H1 (cell line): ENCODE results near the gene OLR1. TPM values are rescaled to one million over a fixed set of nuclear protein-coding genes. Genes with fewer than 3 reads are reported as not detected.

ENCODE experiments used
- CHD7 ChIP-seq: fragments of 300-600 bp; sonication (generic); IDR thresholded peaks from 2 replicates; pipeline ENCODE4 v1.7.1; 2012; ENCODE audit warnings: low read length, moderate library complexity, mild to moderate bottlenecking, inconsistent platforms; ENCODE audit not compliant: insufficient replicate concordance
- NANOG ChIP-seq: IDR thresholded peaks from 2 replicates; pipeline ENCODE4 v1.6.1; 2011; ENCODE audit warnings: low read length, low read depth, mild to moderate bottlenecking, inconsistent platforms; ENCODE audit not compliant: insufficient read depth, poor library complexity, severe bottlenecking
- POLR2A ChIP-seq, 2 experiments: IDR thresholded peaks; 1 replicate in 1 of 2; 2 replicates in 1 of 2; pipeline ENCODE4 v1.6.1; 2011; ENCODE audit warnings: low read depth in 2 of 2, low read length in 2 of 2, mild to moderate bottlenecking in 2 of 2; ENCODE audit errors: control extremely low read depth in 1 of 2
- RBBP5 ChIP-seq: IDR thresholded peaks from 2 replicates; pipeline ENCODE4 v1.7.1; 2012; ENCODE audit warnings: low read depth, mild to moderate bottlenecking, inconsistent platforms, low read length, moderate library complexity, borderline replicate concordance
- SIX5 ChIP-seq: IDR thresholded peaks from 2 replicates; pipeline ENCODE4 v1.6.1; 2011; ENCODE audit warnings: mild to moderate bottlenecking, low read depth, low read length
- SP4 ChIP-seq: IDR thresholded peaks from 2 replicates; pipeline ENCODE4 v1.6.1; 2012; ENCODE audit warnings: low read length, inconsistent platforms
- SRF ChIP-seq: IDR thresholded peaks from 2 replicates; pipeline ENCODE4 v1.6.1; 2011; ENCODE audit warnings: mild to moderate bottlenecking, low read depth, low read length, moderate library complexity
- polyA plus RNA-seq, 7 experiments: library from polyadenylated mRNA; depleted of rRNA in 3 of 7; stranded (reverse) in 5 of 7; unstranded in 2 of 7; fragments of >200 nt in 5 of 7; fragments of 200-250 nt in 2 of 7; gene quantifications; 1 replicate in 5 of 7; 2 replicates in 1 of 7; 4 replicates in 1 of 7; pipeline versions ENCODE4 v1.2.1 to v1.2.3, GENCODE V29; 2011 to 2013; ENCODE audit warnings: missing spikeins in 2 of 7, mixed read lengths in 2 of 7
- total RNA-seq: library from RNA; stranded (reverse); fragmentation: NEBNext Ultra II Directional; extraction: Animal tissue kit (Norgen Biotek cat#: 25700); gene quantifications from 2 replicates; pipeline ENCODE4 v1.2.1, GENCODE V29; 2021

Gene OLR1
- total and polyA plus RNA-seq, 2 of the 8 experiments (the other 6 are each of a cell fraction or from before 2014, with no cell fraction given) = not detected

GRCh38 chr12:10115311-10115710 lies 56.6 kb downstream of the OLR1 start (continued):
- TF ChIP-seq CHD7 (no peak), NANOG (no peak), SRF (no peak), POLR2A (IDR thresholded peaks at IDR 0.05; ENCODE audit: control extremely low read depth in 1 of 2, low read depth in 2 of 2, low read length in 2 of 2) (no peak), SIX5 (no peak), SP4 (no peak), RBBP5 (no peak)
- TF ChIP-seq, all 59 proteins: peak for 0
